Measurements from ENCODE around the gene CDH1.

- TF ChIP-seq CTCF (IDR thresholded peaks at IDR 0.05) (no peak), POLR2A (IDR thresholded peaks at IDR 0.05) (no peak)
Measured at GRCh38 chr16:68839831-68840230, 102.7 kb downstream of the CDH1 start.
